HG03571 (cell line): ENCODE results near the gene NRDC.
"Not testable (repeated sequence)": the region's sequence is repeated elsewhere in the genome, so short reads cannot be mapped to it uniquely, and the experiment has no call there.

ENCODE experiments used
- ATAC-seq: cut with Tn5 transposase; IDR thresholded peaks from one replicate; pipeline ENCODE4 v1.9.1; 2021; ENCODE audit not compliant: unreplicated experiment

NRDC gene

DNA sequence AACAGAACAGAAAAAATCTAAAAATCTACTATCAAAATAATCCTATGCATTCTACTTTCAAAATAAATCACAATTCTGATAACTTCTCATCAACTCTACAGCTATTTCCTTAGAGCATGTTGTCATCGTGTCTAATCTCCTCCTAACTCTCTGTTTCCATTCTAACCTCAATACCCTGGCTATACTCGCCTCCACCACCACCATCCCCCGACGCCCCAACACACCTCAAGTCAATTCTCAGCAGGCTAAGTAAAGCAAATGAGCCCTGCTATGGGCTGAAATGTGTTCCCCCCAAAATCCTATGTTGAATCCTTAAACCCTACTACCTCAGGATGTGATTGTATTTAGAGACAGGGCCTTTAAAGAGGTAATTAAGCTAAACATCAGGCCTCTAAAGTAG is 34.6 kb downstream of the NRDC start:
- ATAC-seq, result no peak

DNA sequence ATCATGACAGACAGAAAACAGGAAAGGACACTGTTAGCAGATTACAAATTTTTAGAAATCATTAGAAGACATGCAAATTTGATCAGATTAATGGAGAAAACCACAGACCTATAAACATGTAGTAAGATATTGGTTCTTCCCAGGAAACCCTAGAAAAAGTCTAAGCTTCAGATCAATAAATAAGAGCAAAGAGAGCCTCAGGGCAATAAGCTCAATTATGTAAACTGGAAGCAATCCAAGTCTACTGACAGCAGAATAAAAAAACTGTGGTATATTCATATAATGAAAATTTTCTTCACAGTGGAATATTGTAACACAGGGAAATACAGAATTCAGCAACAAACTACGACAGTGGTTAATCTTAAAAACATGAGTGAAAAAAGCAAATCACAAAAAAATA is 36.3 kb downstream of the NRDC start:
- no peak for ATAC-seq

DNA sequence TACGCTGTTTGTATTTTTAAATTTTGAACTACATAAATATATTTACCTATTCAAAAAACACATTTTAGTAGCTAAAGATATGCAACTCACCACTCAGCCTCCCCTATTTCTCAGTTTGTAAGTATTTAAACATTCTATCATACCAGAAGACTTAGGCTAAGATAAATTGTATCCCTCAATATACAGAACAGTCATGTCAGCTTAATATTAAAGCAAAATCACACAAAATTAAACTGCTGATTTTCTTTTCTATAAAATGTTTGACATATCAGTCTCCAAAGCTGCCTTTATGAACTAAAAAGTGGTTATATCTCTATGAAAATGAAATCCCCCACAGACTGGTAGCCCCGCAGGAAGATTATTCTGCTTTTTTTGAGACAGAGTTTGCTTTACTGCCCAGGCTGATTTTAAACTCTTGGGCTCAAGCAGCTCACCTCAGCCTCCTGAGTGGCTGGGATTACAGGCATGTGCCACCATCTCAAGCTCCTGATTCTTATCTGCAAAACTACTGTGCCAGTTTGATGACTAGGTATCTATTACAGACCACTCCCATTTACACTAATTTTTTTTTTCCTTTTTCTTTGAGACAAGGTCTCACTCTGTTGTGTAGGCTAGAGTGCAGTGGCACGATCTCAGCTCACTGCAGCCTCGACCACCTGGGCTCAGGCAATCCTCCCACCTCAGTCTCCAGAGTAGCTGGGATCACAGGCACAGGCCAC is 37.6 kb downstream of the NRDC start:
- no peak for ATAC-seq

DNA sequence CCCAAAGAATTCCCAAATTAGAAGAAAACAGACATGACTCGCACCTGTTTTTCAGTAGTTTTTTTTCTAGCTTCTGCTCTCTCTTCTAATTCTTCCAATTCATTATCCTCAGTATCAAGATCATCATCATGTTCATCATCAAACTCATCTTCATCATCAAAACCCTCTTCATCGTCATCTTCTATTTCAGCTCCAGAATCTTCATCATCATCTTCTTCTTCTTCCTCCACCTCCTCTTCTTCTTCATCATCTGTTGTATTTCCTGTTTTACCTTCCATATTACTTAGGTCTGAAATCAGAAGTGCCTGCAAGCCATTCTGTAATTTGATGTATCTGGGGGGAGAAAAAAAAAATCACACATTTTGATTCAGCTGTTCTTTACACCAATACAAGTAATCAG is 38.3 kb downstream of the NRDC start:
- no peak for ATAC-seq

DNA sequence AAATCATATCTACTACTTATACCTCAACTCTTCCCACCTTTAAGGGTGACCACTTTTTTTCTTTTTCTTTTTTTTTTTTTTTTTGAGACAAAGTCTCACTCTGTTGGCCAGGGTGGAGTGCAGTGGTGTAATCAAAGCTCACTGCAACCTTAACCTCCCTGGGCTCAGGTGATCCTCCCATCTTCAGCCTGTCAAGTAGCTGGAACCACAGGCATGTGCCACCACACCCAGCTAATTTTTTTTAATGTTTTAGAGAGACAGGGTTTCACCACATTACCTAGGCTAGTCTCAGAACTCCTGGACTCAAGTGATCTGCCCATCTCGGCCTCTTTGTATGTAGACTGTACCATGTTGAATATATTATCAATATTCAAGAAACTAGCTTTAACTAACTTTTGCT is 39.4 kb downstream of the NRDC start:
- ATAC-seq, result no peak

DNA sequence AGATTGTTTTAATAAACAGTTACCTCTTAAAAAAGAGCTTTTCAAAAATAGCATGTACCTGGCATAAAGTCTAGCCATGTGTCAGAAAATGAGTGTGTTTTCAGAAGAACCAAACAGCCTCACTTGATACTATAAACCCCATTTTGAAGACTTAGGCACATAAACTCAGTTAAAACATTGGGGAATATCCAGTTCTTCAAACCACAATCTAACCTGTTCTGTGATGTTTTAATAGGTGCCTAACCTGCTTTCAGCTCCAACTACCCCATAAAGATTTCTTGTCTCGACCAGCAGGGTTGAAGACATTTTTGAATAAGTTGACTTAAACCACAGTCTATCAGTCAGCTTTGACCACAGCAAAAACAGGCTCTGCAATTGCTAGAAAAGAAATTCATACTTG is 41.3 kb downstream of the NRDC start:
- no peak for ATAC-seq

DNA sequence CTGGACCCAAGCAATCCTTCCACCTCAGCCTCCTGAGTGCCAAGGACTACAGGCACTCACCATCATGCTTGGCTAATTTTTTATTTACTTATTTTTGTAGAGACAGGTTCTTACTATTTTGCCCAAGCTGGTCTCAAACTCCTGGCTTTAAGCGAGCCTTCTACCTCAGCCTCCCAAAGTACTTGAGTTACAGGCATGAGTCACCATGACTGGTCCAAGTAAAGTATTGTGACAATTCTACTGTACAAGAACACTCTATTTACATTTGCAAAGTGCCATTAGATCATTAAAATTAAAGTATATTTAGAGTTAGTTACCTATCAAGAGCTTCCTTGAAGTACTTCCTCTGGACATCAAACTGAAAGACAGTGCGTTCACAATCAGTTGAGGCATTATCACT is 44.8 kb downstream of the NRDC start:
- no peak for ATAC-seq

DNA sequence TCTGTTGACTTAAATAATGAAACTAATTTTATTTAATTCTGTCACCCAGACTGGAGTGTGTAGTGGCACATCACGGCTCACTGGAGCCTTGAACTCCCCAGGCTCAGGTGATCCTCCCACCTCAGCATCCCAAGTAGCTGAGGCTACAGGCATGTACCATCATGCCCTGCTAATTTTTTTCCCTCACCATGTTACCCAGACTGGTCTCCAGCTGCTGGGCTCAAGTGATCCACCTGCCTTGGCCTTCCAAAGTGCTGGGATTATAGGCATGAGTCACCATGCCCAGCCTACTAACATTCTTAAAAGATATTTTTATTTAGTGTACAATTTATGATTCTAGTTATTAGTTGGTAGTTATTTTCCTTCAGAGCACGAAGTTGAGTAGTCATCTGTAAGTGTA is 49.5 kb downstream of the NRDC start:
- ATAC-seq, result no peak

DNA sequence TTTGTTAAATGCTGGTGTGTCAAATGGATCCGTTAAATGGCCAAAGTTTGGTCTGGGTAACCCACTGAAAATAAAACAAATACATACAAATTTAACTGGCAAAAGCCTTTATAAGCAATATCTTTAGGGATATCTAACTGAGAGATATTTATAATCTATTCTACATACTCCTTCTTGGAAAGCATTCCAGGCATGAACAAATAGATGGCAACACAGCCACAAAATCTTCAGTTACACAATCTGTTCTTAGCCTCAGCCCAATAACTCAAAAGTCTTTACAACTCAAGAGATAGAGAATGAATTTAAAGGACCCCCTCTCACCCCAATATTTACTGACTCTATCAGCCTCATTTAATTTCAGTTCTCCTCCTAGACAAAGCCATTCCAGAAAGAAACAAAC is 58.7 kb downstream of the NRDC start:
- no peak for ATAC-seq

DNA sequence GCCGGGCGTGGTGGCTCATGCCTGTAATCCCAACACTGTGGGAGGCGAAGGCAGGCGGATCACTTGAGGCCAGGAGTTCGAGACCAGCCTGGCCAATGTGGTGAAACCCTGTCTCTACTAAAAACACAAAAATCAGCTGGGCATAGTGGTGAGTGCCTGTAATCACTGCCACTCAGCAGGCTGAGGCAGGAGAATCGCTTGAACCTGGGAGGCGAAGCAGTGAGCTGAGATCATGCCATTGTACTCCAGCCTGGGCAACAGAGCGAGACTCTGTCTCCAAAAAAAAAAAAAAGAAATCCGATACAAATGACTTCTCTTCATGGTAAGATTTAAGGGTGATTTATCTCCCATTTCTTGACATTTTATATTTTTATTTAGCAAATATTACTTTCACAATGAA is 59.5 kb downstream of the NRDC start:
- ATAC-seq, result not testable (repeated sequence)

DNA sequence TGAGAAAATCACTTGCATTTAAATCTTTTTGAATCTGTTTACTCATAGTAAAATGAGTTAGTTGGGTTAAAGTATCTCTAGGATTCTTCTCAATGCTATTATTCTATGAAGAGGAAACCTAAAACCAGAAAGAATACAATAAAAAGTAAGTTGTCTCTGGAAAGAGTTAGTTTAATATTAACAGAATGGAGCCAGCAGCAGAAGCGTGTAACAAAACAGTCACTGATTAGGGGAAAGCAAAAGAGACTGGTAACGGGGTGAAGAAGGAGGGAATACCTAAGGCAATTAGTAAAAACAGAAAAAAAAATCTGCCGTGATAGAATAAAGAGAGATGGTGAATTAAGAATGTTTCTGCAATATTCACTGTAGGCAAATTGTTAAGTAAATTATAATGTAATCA is 60.0 kb downstream of the NRDC start:
- ATAC-seq, result no peak

DNA sequence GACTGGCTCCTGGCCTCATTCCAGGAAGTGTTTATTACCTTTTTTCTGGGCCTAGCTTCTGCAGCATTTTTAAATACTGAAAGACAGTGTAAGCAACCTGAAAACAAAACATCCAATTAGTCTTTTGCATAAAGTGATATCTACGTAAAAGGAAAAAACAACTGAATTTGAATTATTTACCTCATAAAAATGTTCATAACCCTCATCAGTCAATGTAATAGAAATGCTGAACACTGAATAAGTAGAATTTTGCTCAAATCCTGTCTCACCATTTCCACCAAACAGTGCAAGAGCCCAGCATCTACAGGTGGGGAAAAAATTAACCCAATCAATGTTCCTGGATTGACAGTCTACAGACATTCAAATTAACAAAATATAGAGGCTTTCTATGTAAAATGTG is 64.0 kb downstream of the NRDC start:
- ATAC-seq, result no peak

DNA sequence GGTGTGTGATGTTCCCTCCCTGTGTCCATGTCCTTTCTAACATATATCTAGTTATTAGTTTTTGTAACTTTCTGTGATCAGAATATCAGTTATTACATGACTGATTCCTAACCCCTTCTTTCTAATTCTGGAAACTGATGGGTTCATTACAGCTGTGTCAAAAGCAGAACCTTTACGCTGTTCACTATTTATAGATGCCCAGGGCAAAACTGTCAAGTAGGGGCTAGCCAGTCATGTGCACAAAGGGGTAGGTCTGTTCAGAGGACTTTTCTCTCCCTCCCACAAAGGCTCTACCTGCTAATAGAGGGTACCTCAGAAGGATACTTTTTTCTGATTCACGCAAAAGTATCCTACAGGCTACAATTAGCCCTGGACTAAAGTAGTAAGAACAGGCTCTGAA is 79.2 kb downstream of the NRDC start:
- ATAC-seq, result no peak

DNA sequence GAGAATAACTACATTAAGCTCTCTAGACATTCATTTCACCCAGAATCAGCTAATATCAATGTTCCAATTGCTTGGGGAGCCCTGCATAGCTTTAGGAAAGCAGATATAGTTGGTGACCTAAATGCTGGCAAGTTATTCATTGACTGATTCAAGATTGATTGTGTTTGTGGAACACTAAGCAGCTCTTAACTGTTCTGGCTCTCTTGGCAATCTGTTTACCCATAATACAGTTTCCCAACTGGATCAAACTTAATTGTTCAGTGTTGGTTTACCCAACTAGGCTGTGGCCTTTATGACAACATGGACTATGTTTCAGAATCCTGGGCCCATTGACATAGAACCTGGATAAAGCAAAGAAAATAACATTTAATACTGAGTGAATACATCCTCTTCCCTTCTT is 83.7 kb downstream of the NRDC start:
- no peak for ATAC-seq

DNA sequence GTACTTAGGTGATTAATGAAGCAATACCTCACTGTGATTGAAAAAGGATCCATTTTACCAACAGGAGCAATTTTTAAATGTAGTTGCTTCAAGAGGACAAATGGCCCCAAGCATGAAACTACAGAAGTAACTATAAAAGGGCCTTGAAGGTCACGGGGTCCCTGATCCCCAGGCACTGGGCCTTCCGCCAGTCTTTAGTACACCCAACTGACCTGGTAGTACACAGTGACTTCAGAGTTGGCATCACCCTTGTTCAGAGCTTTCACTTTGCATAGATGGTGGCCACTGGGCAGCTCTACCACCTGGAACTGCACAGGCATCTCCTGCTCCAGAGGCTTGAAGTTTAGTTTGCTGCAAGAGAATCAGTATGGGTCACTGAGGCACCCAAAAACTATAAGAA is 84.3 kb downstream of the NRDC start:
- no peak for ATAC-seq

DNA sequence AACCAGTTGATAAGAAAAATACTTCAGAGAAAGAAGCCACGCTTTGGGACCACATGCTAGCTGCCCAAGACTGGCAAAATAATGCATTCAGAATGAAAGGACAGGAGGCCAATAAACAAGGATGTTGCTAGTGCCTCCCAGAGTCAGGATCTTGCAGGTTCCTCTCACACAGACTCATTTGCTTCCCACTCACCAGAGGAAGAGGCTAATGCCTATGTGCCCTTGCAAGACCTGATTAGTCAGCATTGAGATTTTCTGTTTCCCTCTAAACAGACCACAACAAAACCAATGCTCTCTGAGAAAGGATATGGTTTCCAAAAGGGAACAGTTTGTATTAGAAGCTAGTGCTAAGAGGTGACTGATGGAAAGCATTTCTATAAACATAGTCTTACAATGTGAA is 85.7 kb downstream of the NRDC start:
- no peak for ATAC-seq

DNA sequence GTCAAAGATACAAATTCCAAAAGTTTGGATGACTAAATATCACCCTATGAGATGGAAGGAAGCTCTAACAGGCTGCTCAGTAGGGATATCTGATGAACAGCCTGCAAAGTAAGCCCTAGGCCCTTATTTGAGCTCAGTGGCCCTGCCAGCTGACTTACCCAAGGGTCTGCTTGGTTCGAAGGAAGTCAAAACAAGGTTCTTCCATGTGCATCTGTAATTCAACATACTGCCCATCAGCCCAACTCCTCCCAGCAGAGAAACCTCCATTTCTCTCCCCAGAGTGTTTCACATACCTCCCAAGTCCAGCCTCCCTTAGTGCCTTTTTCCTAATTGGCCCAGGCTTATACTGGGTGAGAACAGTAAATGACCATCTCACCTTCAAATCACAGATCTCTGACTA is 86.6 kb downstream of the NRDC start:
- ATAC-seq, result no peak

DNA sequence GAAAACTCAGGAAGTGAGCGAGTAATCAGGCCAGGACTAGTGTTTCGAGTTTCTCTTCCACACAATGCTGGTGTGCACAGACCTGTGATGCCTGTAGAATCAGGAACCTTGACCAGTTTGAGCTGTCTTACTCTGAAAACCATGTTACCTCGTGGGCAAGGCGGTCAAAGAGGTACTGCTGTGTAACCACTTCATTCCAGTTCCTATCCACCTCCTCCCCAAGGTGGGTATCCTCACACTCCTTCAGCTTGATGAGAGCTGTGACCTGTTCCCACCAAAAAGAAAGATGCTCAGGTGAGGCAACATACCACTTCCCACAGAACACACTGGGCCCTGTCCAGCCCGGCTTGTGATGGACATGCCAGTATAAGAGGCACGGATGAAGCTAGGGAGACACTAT is 88.1 kb downstream of the NRDC start:
- ATAC-seq, result no peak

DNA sequence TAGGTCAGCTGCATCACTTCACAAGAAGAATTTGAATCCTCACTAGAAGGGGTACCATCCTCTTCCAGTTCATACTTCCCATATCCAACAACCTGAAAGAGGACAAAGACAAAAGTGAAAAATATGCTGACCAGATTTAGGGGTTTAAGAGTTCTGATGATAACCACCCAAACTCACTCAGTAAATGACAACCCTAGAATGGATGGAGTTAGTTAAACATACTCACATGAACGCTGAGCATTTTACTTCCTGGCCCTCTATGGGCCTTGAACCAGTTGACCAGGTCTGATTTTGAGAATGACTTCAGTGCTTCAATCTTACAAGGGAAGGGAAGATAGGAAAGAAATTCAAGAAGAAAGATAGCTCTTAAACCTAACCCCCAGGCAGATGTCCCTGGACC is 89.2 kb downstream of the NRDC start:
- no peak for ATAC-seq

DNA sequence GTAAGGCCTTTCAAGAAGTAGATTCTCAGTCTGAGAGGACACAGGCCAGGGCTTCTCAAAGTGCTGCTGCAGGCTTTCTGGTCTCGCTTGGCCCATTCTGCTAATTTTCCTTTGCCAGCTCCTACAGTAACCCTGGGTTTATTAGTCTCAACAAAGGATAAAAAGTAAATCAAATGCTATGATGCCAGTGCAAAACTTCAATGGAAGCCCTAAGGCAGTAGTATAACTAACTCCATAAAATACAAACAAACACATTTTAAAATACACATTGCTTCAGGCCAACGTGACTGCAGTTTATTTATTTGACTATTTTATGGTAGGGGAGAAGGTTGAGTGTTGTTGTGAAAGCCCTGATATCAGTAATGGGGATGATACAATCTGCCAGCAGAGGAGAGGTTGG is 89.6 kb downstream of the NRDC start:
- ATAC-seq, result no peak

DNA sequence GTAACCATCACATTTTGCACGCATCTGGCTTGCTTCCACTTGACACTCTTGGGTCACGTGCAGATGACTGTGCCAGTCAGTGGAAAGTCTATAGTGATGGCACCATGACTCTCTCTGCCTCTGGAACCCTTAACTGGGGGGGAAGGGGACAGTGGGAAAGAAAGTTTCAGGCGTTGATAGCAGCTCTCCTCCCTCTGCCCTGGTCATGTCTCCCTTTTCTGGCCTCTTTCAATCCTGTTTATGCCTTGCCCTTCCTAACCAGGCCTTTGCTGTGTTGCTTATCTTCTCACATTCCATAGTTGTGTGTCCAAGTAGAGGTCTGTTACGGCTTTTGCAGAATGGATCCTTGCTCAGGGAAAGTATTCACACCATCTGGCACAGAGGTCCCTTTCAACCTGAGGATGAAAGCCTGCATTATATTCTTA is 93.5 kb downstream of the NRDC start:
- ATAC-seq, result no peak

DNA sequence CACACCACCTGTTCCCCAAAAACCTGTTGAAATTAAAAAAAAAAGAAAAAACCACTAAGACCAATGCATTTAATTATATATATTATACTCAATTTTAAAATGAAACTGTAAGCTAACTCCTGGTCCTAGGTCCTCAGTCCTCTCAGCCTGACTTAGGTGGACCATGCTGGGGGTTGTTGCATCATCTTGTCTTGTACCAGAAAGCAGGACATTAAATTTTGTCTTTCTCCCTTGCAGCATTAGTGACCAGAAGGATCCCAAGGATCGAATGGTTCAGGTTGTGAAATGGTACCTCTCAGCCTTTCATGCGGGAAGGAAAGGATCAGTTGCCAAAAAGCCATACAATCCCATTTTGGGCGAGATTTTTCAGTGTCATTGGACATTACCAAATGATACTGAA is 97.6 kb downstream of the NRDC start:
- ATAC-seq, result no peak

DNA sequence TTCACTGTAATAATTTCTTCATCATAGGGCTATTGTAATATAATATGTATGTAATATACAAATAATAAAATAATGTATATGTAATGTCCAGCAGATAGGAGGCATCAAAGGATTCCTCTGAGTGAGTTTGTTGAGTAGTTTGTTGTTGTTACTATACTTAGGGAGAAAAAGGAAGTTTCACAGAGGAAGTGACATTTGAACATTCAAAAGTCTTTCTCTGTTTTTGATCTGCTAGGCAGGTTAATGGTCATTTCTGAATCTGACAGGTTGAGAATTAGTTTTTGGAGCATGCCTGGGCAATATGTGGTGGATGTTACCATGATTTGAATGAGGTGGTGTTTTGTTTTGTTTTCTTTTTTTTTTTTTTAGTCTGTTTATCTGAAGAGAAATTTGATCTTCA is 102.1 kb downstream of the NRDC start:
- no peak for ATAC-seq
